Measurements from ENCODE around the gene NHLRC2.

NHLRC2 gene

DNA sequence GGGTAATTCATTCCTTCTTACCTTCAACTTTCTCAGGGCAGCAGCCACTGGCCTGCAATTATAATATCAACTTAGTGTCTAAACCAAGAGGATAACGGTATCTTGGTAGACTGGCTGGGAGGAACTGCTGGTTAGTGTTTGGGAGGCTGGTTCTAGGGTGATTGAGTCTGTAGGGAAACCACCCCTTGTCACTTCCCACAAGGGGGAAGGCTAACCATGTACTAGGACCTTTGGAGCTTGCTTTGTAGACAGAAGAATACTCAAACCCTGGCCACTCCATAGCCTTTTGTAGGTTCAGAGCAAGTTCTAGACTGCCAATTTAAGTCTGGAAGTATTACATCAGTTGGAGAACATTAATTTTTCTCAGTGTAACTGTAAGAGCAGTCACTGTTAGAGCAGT, 51.3 kb downstream of the NHLRC2 start:
- Histone ChIP-seq H4K8ac (ENCODE audit: low read depth, low read length) (no peak overlapping the region), H3K27me3 (ENCODE audit: insufficient read depth, low read length) (no peaks in the 10 kb centered on the region), H3K27ac (ENCODE audit: low read depth, low read length) (no peak overlapping the region), H3K14ac (ENCODE audit: low read length) (no peak overlapping the region), H2BK5ac (ENCODE audit: low read depth, low read length, poor library complexity) (no peak overlapping the region), H2BK120ac (ENCODE audit: insufficient read depth, low read length, poor library complexity) (no peak overlapping the region), H3K79me1 (ENCODE audit: low read length) (no peaks in the 10 kb centered on the region), H3K4me1 (ENCODE audit: control insufficient read depth in 1 of 2, insufficient read depth in 2 of 2, low read length in 2 of 2) (no peaks in the 10 kb centered on the region), H3K23ac (ENCODE audit: low read length) (no peak overlapping the region), H3K36me3 (ENCODE audit: control insufficient read depth in 1 of 2, insufficient read depth in 2 of 2, low read length in 2 of 2) (peaks cover 4 to 10% of the 10 kb centered on the region in 2 experiments), H4K12ac (ENCODE audit: low read depth, low read length) (no peak overlapping the region), H4K91ac (ENCODE audit: low read depth, low read length) (no peak overlapping the region), H3K9ac (ENCODE audit: low read length) (no peak overlapping the region), H3K4me3 (ENCODE audit: low read depth, low read length) (no peak overlapping the region), H3K9me3 (ENCODE audit: insufficient read depth, low read depth, low read length) (no peaks in the 10 kb centered on the region), H3K18ac (ENCODE audit: low read length) (no peak overlapping the region), H2BK12ac (ENCODE audit: low read length) (no peak overlapping the region), H2AFZ (ENCODE audit: insufficient read depth, low read length, poor library complexity) (no peak overlapping the region), H3K4me2 (ENCODE audit: low read length) (no peak overlapping the region), H3K79me2 (ENCODE audit: control insufficient read depth, insufficient read depth, low read length, poor library complexity) (no peaks in the 10 kb centered on the region), H2AK5ac (ENCODE audit: low read length) (no peak overlapping the region), H3K4ac (ENCODE audit: low read depth, low read length) (no peak overlapping the region)
- no CpG with 5 or more reads among the region's 1 CpG for WGBS (ENCODE audit: extremely low coverage, insufficient coverage, insufficient read length)
- no peak for DNase-seq

- H3K14ac ChIP-seq (ENCODE audit: low read length): no peak overlapping the region
- no peak overlapping the region for H3K4ac ChIP-seq (ENCODE audit: low read depth, low read length)
- no peak overlapping the region for H3K9ac ChIP-seq (ENCODE audit: low read length)
- no peaks in the 10 kb centered on the region for H3K27me3 ChIP-seq (ENCODE audit: insufficient read depth, low read length)
- H3K79me1 ChIP-seq (ENCODE audit: low read length): no peaks in the 10 kb centered on the region
- no peak overlapping the region for H3K4me3 ChIP-seq (ENCODE audit: low read depth, low read length)
- H3K18ac ChIP-seq (ENCODE audit: low read length): no peak overlapping the region
- no peaks in the 10 kb centered on the region for H3K4me1 ChIP-seq (ENCODE audit: control insufficient read depth in 1 of 2, insufficient read depth in 2 of 2, low read length in 2 of 2)
- no peak overlapping the region for H2BK12ac ChIP-seq (ENCODE audit: low read length)
- no peak overlapping the region for H3K27ac ChIP-seq (ENCODE audit: low read depth, low read length)
- no peak overlapping the region for H4K12ac ChIP-seq (ENCODE audit: low read depth, low read length)
- H2AFZ ChIP-seq (ENCODE audit: insufficient read depth, low read length, poor library complexity): no peak overlapping the region
- peak; percentile 3 to 31 for DNase-seq
- no peak overlapping the region for H4K91ac ChIP-seq (ENCODE audit: low read depth, low read length)
- H4K8ac ChIP-seq (ENCODE audit: low read depth, low read length): no peak overlapping the region
- H2AK5ac ChIP-seq (ENCODE audit: low read length): no peak overlapping the region
- no peak overlapping the region for H3K23ac ChIP-seq (ENCODE audit: low read length)
- H2BK5ac ChIP-seq (ENCODE audit: low read depth, low read length, poor library complexity): no peak overlapping the region
- no CpG with 5 or more reads among the region's 3 CpGs for WGBS (ENCODE audit: extremely low coverage, insufficient coverage, insufficient read length)
- peaks cover 2 to 7% of the 10 kb centered on the region in 2 experiments for H3K36me3 ChIP-seq (ENCODE audit: control insufficient read depth in 1 of 2, insufficient read depth in 2 of 2, low read length in 2 of 2)
- H3K4me2 ChIP-seq (ENCODE audit: low read length): no peak overlapping the region
- H3K9me3 ChIP-seq (ENCODE audit: insufficient read depth, low read depth, low read length): no peaks in the 10 kb centered on the region
- no peak overlapping the region for H2BK120ac ChIP-seq (ENCODE audit: insufficient read depth, low read length, poor library complexity)
- H3K79me2 ChIP-seq (ENCODE audit: control insufficient read depth, insufficient read depth, low read length, poor library complexity): no peaks in the 10 kb centered on the region
Observed at GRCh38 chr10:113907166-113907565, 52.7 kb downstream of the NHLRC2 start.

- no peak overlapping the region for H3K4me2 ChIP-seq (ENCODE audit: low read length)
- H3K36me3 ChIP-seq (ENCODE audit: control insufficient read depth in 1 of 2, insufficient read depth in 2 of 2, low read length in 2 of 2): peaks cover 2 to 8% of the 10 kb centered on the region in 2 experiments
- no peaks in the 10 kb centered on the region for H3K4me1 ChIP-seq (ENCODE audit: control insufficient read depth in 1 of 2, insufficient read depth in 2 of 2, low read length in 2 of 2)
- no peak overlapping the region for H2BK120ac ChIP-seq (ENCODE audit: insufficient read depth, low read length, poor library complexity)
- H3K27me3 ChIP-seq (ENCODE audit: insufficient read depth, low read length): no peaks in the 10 kb centered on the region
- H2AFZ ChIP-seq (ENCODE audit: insufficient read depth, low read length, poor library complexity): no peak overlapping the region
- H3K4ac ChIP-seq (ENCODE audit: low read depth, low read length): no peak overlapping the region
- H2BK12ac ChIP-seq (ENCODE audit: low read length): no peak overlapping the region
- H3K14ac ChIP-seq (ENCODE audit: low read length): no peak overlapping the region
- no peak overlapping the region for H3K27ac ChIP-seq (ENCODE audit: low read depth, low read length)
- no peak for DNase-seq
- no peaks in the 10 kb centered on the region for H3K79me2 ChIP-seq (ENCODE audit: control insufficient read depth, insufficient read depth, low read length, poor library complexity)
- no peak overlapping the region for H3K4me3 ChIP-seq (ENCODE audit: low read depth, low read length)
- no peak overlapping the region for H4K8ac ChIP-seq (ENCODE audit: low read depth, low read length)
- no peak overlapping the region for H3K23ac ChIP-seq (ENCODE audit: low read length)
- no peak overlapping the region for H3K9ac ChIP-seq (ENCODE audit: low read length)
- H2BK5ac ChIP-seq (ENCODE audit: low read depth, low read length, poor library complexity): no peak overlapping the region
- no peak overlapping the region for H4K12ac ChIP-seq (ENCODE audit: low read depth, low read length)
- no peak overlapping the region for H4K91ac ChIP-seq (ENCODE audit: low read depth, low read length)
- H3K18ac ChIP-seq (ENCODE audit: low read length): no peak overlapping the region
- no peaks in the 10 kb centered on the region for H3K9me3 ChIP-seq (ENCODE audit: insufficient read depth, low read depth, low read length)
- no CpG with 5 or more reads among the region's 1 CpG for WGBS (ENCODE audit: extremely low coverage, insufficient coverage, insufficient read length)
- no peaks in the 10 kb centered on the region for H3K79me1 ChIP-seq (ENCODE audit: low read length)
- H2AK5ac ChIP-seq (ENCODE audit: low read length): no peak overlapping the region
Observed at GRCh38 chr10:113908236-113908635, 53.8 kb downstream of the NHLRC2 start.

GRCh38 chr10:113911113-113911512, 56.7 kb downstream of the NHLRC2 start:
- Histone ChIP-seq H3K4me3 (ENCODE audit: low read depth, low read length) (no peak overlapping the region), H3K27ac (ENCODE audit: low read depth, low read length) (no peak overlapping the region), H3K4ac (ENCODE audit: low read depth, low read length) (no peak overlapping the region), H3K27me3 (ENCODE audit: insufficient read depth, low read length) (no peaks in the 10 kb centered on the region), H3K36me3 (ENCODE audit: control insufficient read depth in 1 of 2, insufficient read depth in 2 of 2, low read length in 2 of 2) (peaks cover 2 to 4% of the 10 kb centered on the region in 2 experiments), H2AFZ (ENCODE audit: insufficient read depth, low read length, poor library complexity) (no peak overlapping the region), H3K14ac (ENCODE audit: low read length) (no peak overlapping the region), H3K79me2 (ENCODE audit: control insufficient read depth, insufficient read depth, low read length, poor library complexity) (no peaks in the 10 kb centered on the region), H2BK12ac (ENCODE audit: low read length) (no peak overlapping the region), H4K8ac (ENCODE audit: low read depth, low read length) (no peak overlapping the region), H3K9ac (ENCODE audit: low read length) (no peak overlapping the region), H3K9me3 (ENCODE audit: insufficient read depth, low read depth, low read length) (no peaks in the 10 kb centered on the region), H4K12ac (ENCODE audit: low read depth, low read length) (no peak overlapping the region), H2BK120ac (ENCODE audit: insufficient read depth, low read length, poor library complexity) (no peak overlapping the region), H2AK5ac (ENCODE audit: low read length) (no peak overlapping the region), H3K4me1 (ENCODE audit: control insufficient read depth in 1 of 2, insufficient read depth in 2 of 2, low read length in 2 of 2) (no peaks in the 10 kb centered on the region), H3K79me1 (ENCODE audit: low read length) (no peaks in the 10 kb centered on the region), H3K18ac (ENCODE audit: low read length) (no peak overlapping the region), H3K4me2 (ENCODE audit: low read length) (no peak overlapping the region), H3K23ac (ENCODE audit: low read length) (no peak overlapping the region), H2BK5ac (ENCODE audit: low read depth, low read length, poor library complexity) (no peak overlapping the region), H4K91ac (ENCODE audit: low read depth, low read length) (no peak overlapping the region)
- no CpG with 5 or more reads among the region's 1 CpG for WGBS (ENCODE audit: extremely low coverage, insufficient coverage, insufficient read length)
- DNase-seq: no peak

All from trophoblast cell (in vitro differentiated cells and primary cell).